ENCODE measurements around the gene CYFIP2.

DNA sequence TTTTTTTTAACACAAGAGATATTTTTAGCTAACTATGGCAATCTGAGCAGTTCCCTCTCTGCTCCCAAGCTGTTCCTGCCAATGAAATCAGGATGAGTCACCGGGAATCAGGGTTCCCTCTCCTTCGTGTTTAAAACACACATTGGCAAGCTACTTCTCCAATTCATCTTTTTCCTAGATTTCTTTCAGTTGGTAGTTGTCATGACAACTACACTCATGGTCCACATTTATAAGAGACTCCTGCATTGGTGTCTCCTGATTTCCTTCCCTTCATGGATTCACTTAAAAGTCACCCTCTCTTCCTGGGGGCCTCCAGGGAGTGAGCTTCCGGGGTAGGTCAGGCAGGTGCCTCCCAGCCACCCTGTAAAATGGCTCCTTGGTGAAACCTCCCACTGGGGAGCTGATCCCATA lies 121.8 kb downstream of the CYFIP2 start:
- TF ChIP-seq TBP (CRISPR knock-in tag; IDR thresholded peaks at IDR 0.05) (no peak), PHF20 (CRISPR knock-in tag; IDR thresholded peaks at IDR 0.05) (no peak), POLR2AphosphoS5 (IDR thresholded peaks at IDR 0.05; ENCODE audit: low read depth, low read length) (no peak), PAF1 (CRISPR knock-in tag; IDR thresholded peaks at IDR 0.05) (no peak), ELF1 (CRISPR knock-in tag; IDR thresholded peaks at IDR 0.05) (no peak), ADNP (CRISPR knock-in tag; IDR thresholded peaks at IDR 0.05) (no peak)
- TF ChIP-seq, protein P1, sequence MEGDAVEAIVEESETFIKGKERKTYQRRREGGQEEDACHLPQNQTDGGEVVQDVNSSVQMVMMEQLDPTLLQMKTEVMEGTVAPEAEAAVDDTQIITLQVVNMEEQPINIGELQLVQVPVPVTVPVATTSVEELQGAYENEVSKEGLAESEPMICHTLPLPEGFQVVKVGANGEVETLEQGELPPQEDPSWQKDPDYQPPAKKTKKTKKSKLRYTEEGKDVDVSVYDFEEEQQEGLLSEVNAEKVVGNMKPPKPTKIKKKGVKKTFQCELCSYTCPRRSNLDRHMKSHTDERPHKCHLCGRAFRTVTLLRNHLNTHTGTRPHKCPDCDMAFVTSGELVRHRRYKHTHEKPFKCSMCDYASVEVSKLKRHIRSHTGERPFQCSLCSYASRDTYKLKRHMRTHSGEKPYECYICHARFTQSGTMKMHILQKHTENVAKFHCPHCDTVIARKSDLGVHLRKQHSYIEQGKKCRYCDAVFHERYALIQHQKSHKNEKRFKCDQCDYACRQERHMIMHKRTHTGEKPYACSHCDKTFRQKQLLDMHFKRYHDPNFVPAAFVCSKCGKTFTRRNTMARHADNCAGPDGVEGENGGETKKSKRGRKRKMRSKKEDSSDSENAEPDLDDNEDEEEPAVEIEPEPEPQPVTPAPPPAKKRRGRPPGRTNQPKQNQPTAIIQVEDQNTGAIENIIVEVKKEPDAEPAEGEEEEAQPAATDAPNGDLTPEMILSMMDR (CRISPR knock-in tag; IDR thresholded peaks at IDR 0.05): no peak
- TF ChIP-seq, protein P2, sequence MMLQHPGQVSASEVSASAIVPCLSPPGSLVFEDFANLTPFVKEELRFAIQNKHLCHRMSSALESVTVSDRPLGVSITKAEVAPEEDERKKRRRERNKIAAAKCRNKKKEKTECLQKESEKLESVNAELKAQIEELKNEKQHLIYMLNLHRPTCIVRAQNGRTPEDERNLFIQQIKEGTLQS (CRISPR knock-in tag; IDR thresholded peaks at IDR 0.05): no peak
- TF ChIP-seq, protein P3, sequence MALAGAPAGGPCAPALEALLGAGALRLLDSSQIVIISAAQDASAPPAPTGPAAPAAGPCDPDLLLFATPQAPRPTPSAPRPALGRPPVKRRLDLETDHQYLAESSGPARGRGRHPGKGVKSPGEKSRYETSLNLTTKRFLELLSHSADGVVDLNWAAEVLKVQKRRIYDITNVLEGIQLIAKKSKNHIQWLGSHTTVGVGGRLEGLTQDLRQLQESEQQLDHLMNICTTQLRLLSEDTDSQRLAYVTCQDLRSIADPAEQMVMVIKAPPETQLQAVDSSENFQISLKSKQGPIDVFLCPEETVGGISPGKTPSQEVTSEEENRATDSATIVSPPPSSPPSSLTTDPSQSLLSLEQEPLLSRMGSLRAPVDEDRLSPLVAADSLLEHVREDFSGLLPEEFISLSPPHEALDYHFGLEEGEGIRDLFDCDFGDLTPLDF (CRISPR knock-in tag; IDR thresholded peaks at IDR 0.05): no peak
